AG08396 (cell line): ENCODE measurements around the gene TET2.

Experiments
- DNase-seq: peaks from one replicate; pipeline ENCODE4 v3.0.0; 2012; ENCODE audit warnings: low spot score, mixed read lengths

The TET2 gene

DNA sequence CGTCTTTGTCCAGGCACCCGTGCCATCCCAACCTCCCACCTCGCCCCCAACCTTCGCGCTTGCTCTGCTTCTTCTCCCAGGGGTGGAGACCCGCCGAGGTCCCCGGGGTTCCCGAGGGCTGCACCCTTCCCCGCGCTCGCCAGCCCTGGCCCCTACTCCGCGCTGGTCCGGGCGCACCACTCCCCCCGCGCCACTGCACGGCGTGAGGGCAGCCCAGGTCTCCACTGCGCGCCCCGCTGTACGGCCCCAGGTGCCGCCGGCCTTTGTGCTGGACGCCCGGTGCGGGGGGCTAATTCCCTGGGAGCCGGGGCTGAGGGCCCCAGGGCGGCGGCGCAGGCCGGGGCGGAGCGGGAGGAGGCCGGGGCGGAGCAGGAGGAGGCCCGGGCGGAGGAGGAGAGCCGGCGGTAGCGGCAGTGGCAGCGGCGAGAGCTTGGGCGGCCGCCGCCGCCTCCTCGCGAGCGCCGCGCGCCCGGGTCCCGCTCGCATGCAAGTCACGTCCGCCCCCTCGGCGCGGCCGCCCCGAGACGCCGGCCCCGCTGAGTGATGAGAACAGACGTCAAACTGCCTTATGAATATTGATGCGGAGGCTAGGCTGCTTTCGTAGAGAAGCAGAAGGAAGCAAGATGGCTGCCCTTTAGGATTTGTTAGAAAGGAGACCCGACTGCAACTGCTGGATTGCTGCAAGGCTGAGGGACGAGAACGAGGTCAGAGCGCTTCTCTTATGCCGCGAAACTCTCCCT is at the start of gene TET2:
Gene TET2 (plus strand): TSS at position 601 of the 740 bp plus-strand sequence. CDS start 87,067 bp downstream, outside the sequence.
- peak; percentile 86 for DNase-seq

DNA sequence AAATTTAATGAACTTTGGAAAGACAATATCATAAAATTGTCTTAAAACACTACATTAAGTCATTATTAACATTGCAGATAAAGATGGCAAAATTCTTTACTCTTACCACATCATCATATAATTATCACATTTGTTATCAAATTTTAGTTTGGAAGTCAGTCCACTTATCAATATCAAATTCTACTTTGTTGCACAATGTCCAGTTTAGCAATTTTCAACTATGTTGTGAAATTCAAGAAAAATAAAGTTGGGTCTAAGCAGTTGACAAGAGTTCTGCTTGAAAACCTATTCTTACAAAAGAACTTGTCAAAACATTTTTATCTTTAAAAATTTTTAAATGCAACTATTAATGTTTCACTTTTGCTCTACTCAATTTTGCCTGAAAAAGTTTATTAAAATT is 44.7 kb upstream of the TET2 start:
- DNase-seq = no peak

DNA sequence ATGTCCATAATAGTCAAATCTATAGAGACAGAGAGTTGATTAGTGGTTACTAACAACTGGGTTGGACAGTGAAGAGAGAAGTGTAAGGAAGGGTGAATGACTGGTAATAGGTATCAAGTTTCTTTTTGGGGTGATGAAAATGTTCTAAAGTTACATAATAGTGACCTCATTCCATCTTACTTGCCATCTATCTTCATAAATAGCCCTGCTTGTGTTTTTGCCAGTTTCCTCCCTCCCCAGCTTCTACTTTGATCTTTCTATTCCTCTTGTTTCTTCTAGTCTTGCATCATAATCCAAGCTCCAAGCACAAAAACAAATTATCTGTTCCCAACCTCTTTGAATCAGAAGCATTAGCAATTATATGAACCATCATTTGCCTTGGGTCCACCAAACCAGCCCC is 40.2 kb upstream of the TET2 start:
- DNase-seq = no peak

DNA sequence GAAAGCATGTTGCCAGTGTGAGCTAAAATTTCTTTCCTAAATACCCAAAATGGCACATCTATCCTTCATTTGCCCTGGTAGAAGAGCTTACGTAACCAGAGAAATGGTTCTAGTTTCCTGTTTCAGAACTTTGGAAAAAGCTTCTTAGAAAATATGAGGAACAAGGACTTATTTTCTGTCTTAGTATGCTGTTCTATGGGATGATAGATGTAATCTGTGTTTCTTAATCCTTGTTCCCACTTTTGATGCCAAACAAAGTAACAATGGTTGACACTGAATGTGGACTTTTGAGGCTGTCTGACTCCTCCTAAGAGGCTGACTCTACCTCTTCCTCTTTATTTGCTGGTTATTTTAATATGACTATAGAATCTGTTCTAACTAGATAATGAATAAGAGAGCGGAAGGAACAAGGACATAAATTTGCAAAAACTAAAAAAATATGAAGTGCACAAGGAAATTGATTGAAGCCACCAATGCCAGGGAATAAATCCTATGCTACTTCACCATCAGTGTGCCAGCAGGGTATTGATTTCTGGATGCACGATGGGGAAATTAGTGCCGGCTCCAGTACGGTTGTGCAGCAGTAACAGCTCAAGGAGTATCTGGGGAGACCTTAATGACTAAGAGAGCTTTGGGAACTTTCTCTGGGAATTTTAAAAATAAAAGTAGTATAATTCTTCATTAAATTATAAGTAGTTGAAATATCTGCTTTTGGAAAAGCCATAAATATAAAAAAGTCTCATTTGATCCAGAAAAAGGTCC is 39.4 kb upstream of the TET2 start:
- no peak for DNase-seq

DNA sequence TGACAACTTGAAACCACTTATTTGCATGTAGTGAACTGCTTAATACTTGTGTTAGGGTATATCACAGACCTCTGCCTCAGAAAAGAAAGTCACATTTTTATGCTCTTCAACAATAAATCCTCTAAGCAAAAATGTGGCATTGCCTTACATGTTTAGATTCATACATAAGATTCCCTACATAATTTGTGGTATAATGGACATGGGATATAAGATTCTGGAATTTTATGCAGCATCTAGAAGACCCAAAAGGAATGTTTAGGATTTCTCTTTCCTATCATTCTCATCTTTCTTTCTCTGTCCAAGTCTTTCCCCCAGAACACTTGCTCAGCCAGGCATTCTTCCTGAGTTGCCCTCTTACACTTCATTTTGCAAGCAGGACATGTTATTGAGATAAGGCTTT is 37.7 kb upstream of the TET2 start:
- DNase-seq = no peak

DNA sequence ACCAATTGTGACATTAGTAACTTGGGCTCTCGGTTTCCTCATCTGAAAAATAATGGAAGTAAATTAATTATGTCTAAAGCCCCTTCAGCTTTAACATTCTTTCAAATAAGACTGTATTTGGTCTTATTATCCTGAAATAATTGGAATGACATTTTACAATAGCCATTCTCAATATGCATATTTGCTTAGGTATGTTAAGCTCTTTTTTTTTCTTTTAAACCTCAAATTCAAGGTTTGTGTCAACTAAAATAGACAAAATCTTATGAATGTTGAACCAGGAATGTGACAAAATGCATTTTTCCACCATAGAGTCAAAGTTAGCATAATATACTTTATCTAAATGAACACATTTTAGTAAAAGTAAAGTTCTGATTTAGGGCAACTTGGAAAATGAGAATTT is 34.4 kb upstream of the TET2 start:
- no peak for DNase-seq

DNA sequence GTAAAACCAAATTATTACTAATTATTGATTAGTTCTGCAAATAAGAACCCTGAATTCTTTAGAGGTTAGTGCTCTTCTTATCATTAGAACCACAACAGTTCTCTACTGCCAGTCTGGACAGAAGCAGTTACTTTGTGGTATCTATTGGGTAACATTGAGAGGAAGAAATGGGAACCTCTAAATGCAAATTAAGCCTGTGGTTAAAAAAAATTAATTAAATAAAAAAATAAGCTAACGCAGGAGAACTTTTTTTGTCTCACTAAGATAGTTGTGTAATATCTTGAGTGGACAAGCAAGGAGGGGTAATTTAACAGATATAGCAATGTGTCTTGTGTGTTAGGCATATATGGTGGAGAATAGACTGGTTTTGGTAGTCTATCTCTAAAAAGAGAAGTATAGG is 32.9 kb upstream of the TET2 start:
- DNase-seq = no peak

DNA sequence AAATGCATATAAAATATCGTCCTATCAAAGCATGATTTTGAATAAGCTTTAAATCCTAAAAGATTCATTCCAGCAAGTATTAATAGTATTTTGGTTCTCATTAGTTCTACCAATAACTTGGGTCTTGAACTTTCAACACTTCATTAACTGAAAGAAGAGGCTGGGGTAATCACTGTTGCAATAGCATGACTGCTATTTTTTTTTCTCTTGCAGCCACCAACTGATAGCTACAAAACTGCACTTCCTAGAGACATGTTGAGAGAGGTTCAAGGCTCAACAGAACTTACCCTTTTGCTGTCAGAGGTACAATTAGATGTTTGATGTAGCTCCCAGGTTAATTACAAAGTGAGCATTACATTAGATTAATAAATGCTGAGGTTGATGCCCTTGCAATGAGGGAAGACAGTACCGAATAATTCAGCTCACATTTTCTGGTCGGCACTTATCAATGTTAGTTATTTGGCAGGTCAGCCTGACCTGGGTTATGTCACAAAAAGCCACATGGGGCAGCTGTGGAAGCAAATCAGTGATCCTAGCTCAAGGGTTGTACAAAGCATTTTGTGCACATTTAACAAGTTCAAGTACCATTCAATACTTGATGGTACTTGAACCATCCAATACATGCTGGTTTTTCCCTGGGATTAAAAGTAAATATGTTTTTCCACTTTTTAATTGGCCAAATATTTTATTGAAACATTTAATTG is 29.9 kb upstream of the TET2 start:
- no peak for DNase-seq

DNA sequence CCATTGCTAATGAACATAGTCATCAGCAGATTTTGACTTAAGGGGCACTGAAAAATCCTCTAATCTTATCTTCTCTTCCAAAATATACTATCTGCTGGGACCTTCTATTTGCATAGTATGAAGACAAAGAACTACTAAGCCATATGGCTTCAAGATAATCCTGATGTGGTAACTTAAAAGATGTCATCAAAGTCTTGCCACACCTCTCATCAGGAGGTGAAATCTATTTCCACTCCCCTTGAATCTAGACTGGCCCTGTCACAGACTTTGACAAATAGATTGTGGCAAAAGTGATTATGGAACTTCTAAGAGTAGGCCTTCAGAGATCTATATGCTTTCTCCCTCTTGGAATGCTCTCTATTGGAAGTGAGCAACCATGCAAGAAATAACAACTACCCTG is 27.3 kb upstream of the TET2 start:
- no peak for DNase-seq

DNA sequence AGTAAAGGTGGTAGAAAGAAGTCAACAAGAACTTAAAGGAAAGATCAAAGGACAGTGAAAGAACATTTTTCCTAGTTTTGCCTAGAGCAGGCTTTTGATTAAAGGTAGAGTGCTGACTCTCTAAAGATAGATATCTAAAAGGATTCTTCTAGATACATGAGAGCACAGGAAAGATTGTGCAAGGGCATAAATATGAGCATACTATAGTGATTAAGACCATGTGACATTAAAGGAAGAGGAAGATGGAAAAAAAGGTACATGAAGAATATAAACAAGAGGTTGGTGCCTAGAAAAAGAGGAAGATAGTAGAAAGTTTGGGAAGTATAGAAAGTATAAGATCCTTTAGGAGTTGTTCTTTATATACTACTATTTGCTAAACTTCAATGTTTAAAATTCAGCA is 26.1 kb upstream of the TET2 start:
- DNase-seq = no peak

DNA sequence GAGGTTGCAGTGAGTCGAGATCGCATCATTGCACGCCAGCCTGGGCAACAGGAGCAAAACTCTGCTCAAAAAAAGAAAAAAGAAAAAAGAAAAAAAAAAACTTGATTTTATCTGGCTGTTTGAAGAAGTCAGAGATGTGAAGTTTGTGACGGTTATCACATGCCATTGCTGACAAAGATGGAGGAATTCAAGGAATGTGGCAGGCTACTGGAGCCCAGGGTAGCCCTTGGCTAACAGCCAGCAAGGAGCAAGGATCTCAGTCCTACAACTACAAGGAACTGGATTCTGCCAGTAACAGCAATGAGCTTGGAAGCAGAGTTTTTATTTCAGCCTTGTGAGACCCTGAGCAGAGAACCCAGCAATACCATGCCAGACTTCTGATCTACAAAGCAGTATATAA is 24.3 kb upstream of the TET2 start:
- no peak for DNase-seq

DNA sequence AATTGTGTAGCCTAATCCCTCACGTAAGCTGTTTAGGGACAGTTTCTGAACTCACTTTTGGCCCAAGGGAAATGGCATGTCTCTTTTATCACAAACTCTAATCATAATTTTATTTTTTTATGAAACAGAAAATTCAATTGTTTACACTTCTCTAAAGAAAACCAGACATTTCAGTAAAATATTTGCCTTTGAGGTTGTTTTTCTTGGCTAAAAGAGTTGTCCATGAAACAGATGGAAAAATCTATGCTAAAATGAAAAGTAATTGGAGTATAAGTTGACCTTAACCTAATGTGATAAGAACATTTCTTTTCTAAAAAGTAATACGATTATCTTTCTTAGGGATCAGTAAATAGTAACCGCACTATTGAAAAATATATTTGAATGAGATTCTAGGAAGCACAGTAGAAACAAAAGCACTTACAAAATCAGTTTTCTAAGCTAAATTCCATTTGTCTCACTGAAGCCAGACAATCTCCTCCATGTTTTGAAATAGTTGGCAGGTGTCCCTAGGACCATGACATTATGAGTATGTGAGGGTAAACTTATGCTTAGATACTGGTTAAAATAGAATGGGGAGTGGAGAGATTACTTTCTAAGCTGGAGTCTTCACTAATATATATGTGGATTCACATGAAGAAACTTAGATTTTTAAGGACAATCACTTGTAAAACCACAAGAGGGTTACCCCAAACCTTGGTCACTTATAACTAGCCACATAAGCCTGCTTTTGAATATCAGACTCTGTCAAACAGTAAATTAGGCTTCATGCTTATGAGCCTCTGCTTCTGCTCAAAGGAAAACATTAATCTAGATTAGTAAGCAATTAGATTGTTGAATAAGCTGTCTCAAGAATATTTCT is 20.1 kb upstream of the TET2 start:
- DNase-seq = no peak

DNA sequence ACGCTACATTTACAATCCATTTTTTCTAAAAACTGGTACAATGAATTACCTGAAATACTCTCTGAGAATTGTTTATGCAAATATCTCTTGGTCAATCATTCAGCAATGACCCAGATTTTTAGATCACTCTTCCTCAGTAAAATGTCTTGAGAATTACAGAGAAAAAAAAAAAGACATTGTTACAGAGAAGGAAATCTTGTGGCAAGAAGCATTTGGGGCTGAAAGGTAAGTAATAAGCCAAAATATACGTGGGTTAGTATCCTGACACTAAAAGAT is 19.6 kb upstream of the TET2 start:
- no peak for DNase-seq

DNA sequence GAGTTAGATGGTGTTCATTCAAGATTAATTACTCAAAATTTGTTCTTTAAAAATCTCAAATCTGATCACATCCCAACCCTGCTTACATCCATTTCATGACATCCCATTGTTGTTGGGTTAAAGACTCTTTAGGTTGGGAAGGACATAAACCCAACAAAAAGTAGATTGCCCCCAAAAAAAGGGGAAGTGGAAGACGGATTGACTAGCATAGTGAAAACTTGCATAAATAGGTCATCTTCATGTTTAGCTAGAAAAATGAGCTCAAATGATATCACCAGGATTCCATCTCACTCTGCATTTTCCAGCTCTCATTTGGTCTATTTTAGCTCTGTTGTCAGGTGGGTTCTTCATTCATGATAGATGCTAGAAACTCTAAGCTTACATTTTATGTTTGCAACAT is 18.5 kb upstream of the TET2 start:
- DNase-seq = no peak

DNA sequence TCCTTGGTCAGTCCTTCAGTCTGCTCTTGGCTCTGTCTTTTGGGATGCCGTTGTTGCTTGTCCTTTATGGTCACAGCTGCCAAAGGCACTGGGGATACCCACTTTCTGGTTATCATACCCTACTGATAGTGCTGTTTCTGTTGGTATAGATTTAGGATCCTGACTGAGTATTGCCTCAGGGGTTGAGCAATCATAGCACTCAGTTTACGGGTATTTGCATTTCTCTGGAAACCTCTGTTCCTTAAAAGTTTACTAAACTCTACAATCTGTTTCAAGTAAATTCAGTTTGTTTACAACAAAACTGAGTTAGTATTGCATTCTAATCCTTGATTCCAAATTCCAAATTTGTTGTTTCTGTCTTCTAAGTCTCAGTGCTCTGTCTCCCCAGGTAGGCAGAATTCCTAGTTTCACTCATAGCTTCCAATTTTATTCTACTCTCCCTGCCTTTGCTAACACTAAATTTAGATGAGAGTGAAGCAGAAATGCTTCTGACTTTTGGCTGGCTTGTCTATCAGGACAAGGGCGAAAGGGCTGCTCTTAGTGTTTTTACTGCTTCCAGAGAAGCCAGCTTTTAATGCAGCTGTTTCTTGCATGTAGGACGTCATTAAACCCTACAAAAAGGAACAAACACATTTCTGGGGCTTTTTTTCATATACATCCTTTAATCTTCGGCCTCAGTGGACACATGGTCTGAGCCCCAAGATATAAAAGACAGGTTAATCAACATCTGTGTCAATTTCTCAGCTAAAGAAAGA is 17.2 kb upstream of the TET2 start:
- DNase-seq = no peak

DNA sequence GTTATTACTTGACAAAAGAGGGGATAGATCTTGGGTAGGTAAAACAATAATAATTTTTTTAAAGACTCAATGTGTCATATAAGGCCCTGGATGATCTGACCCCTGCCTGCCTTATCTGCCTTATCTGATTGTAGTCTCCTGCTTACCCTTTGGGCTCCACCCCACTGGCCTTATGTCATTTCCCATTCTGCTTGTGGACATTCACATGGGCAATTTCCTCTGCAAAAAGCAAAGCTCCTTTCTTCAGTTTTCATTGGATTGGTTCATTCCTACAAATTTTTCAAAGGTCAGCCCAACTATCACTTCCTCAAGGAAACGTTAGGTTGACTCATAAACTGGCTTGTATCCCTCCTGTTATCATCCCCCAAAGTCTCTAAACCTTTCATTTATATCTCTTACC is 15.7 kb upstream of the TET2 start:
- no peak for DNase-seq

DNA sequence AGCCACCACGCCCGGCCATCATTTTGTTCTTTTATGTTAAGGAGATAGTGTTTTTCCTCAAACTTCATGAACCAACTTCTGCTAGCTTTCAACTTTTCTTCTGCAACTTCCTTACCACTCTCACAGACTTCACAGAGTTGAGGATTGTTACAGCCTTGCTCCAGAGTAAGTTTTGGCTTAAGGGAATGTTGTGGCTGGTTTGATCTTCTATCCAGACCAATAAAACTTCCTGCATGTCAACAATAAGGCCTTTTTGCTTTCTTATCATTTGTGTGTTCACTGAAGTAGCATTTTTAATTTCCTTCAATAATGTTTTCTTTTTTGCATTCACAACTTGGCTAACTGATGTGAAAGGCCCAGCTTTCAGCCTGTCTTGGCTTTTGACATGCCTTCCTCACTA is 12.7 kb upstream of the TET2 start:
- no peak for DNase-seq

DNA sequence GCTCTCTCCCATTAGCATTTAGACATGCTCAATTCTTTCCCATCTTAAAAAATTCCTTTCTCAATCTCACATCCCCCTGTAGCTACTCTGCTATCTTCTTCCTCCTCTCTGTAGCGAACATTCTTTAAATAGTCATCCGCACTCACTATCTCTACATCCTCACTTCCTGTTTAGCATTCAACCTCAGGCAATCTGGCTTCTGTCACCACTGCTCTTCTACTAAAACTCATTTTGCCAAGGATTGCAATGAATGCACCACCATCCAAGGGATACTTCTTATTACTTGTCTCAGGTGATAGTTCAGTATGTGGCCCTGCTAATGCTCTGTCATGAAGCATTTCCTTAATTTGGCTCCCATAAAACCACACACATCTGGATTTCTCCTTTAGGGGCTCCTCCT is 10.9 kb upstream of the TET2 start:
- no peak for DNase-seq

DNA sequence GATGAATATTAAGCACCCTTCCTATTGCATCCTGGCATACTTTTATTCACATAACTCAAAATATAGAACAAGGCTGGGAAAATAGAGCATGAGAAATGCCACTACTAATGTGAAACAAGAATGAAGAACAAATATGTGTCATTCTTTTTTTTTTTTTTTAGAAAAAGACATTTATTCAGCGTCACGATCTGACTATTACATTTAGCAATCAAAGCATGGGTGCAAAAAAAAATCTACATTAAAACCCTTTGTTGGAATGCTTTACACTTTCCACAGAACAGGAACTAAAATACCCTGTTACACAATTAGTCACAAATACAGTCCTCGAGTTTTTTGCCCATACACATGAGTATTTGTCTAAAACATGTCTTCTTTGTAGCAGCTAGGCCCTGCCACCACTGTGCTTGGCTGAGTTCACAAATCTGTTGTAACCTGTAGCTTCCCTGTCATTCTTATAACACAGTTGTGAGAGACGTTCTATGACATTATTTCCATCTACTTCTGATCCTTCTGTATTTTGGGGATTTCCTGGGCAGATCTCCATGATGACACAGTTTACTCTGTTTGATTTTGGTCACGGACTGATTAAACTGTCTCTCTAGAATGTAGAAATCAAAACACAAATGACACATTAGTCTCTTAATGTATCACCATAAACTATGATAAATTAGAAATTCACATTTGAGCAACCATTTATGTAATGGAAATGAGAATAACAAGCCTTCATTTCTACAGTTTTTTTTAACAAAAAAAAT is 9.4 kb upstream of the TET2 start:
- no peak for DNase-seq

DNA sequence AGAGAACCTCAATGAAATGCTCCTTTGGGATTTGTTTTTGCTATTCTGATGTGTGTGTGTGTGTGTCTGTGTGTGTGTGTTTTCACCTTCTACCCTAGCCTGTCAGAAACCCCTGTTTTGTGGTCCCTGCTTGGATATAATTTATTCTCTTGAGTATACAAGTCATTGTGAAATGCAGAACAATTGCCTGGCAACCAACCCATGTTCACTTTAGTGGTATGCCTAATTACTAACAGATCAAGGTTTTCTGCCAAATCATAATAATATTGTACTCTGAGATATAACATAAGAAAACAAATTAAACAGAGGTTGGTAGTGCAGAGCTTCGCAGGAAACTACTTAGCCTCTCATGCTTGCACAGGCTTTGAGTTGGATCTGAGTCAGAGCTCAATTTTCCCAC is 7.0 kb upstream of the TET2 start:
- DNase-seq = no peak
